HEK293T (cell line): ENCODE data around the gene C10orf105.

Experiments
- ARNT ChIP-seq: fragments of 450-650 bp; IDR thresholded peaks from 2 replicates; pipeline ENCODE4 v1.6.1; 2017; ENCODE audit warnings: mild to moderate bottlenecking
- CTBP1 ChIP-seq: fragments of 450-650 bp; IDR thresholded peaks from 2 replicates; pipeline ENCODE4 v1.6.1; 2016; ENCODE audit warnings: borderline replicate concordance
- ELF4 ChIP-seq: fragments of 450-650 bp; IDR thresholded peaks from 2 replicates; pipeline ENCODE4 v1.6.1; 2017; ENCODE audit warnings: antibody characterized with exemption
- FOXM1 ChIP-seq: fragments of 450-650 bp; IDR thresholded peaks from 2 replicates; pipeline ENCODE4 v1.6.1; 2017; ENCODE audit warnings: mild to moderate bottlenecking, borderline replicate concordance
- HDGF ChIP-seq: fragments of 450-650 bp; IDR thresholded peaks from 2 replicates; pipeline ENCODE4 v1.6.1; 2017; ENCODE audit warnings: antibody characterized with exemption, borderline replicate concordance
- SP1 ChIP-seq: fragments of 450-650 bp; IDR thresholded peaks from 2 replicates; pipeline ENCODE4 v1.6.1; 2017
- ZNF384 ChIP-seq: fragments of 450-650 bp; IDR thresholded peaks from 2 replicates; pipeline ENCODE4 v1.6.1; 2016
- TF ChIP-seq, protein P1 (sequence below): fragments of 450-650 bp; IDR thresholded peaks from 2 replicates; pipeline ENCODE4 v1.6.1; 2016

DNA sequence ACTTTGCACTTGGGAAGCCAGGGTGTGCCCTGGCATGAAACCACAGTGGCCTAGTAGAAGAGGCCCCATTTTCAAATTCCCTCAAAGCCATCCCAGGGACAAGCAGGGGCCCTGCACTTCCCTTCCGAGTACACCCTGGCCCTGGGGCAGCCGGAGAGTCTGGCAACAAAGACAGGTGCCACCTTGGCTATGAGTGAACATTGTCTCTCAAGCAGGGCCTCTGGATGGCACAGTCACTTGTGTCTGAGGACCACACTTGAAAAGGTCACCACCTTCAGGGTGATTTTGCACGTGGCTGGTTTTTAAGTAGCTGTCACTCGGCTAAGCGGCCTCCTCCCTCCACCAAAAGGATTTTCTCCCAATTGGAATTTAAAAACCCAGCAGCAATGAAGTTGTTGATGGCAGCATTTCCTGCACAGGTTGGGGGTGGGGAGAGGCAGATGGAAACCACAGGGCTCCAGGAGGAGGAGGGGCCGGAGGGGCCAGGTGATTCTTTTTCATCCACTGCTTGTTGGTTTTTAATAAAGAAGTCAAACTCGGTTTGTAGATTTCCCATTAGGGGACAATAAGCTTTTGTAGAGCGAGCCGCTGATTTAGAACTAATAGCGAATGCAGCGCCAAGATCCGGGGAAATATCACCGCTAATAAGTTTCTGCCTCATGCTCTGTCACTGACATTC lies 33.9 kb downstream of the C10orf105 start:
- TF ChIP-seq ARNT (no peak), ZNF384 (no peak), SP1 (no peak), FOXM1 (no peak), CTBP1 (no peak), ELF4 (no peak), HDGF (no peak)
- TF ChIP-seq, protein P1, sequence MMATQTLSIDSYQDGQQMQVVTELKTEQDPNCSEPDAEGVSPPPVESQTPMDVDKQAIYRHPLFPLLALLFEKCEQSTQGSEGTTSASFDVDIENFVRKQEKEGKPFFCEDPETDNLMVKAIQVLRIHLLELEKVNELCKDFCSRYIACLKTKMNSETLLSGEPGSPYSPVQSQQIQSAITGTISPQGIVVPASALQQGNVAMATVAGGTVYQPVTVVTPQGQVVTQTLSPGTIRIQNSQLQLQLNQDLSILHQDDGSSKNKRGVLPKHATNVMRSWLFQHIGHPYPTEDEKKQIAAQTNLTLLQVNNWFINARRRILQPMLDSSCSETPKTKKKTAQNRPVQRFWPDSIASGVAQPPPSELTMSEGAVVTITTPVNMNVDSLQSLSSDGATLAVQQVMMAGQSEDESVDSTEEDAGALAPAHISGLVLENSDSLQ = no peak
